Large intestine (tissue), 3 donors: ENCODE measurements around the gene CRIP2. TPM values are rescaled to one million over a fixed set of nuclear protein-coding genes. Genes with fewer than 3 reads are reported as not detected.
A peak's percentile ranks its signal among the peaks of the same experiment; 100 is the strongest.

Experiments used
- DNase-seq, 2 donors: peaks; one replicate each; pipeline versions ENCODE4 v3.0.0 to v3.0.0-alpha.2; 2013
- H3K27ac ChIP-seq: one replicate; pipeline ENCODE4 v1.5.1; 2013; ENCODE audit warnings: low read length
- H3K27me3 ChIP-seq: 2 replicates; pipeline ENCODE4 v1.6.1; 2013; ENCODE audit warnings: low read length; ENCODE audit not compliant: control insufficient read depth, insufficient read depth
- H3K36me3 ChIP-seq: 2 replicates; pipeline ENCODE4 v1.6.1; 2013; ENCODE audit warnings: low read length; ENCODE audit not compliant: control insufficient read depth, insufficient read depth
- H3K4me1 ChIP-seq: one replicate; pipeline ENCODE4 v1.6.1; 2013; ENCODE audit warnings: low read length; ENCODE audit not compliant: control insufficient read depth, insufficient read depth
- H3K4me3 ChIP-seq: one replicate; pipeline ENCODE4 v1.5.1; 2013; ENCODE audit warnings: low read length
- H3K9me3 ChIP-seq: one replicate; pipeline ENCODE4 v1.6.1; 2013; ENCODE audit warnings: mild to moderate bottlenecking, low read depth, low read length, moderate library complexity; ENCODE audit not compliant: control insufficient read depth
- WGBS: methylation state at CpG from one replicate; pipeline ENCODE4 v1.1.5; 2013; ENCODE audit warnings: low lambda C conversion rate; ENCODE audit not compliant: insufficient coverage; 5-methylcytosine and 5-hydroxymethylcytosine counted together
- polyA plus RNA-seq: library from polyadenylated mRNA; unstranded; fragments of 120-200 nt; gene quantifications from one replicate; pipeline ENCODE4 v1.2.1, GENCODE V29; 2013

The CRIP2 gene
- polyA plus RNA-seq, 1 donor: 67.1 TPM

DNA sequence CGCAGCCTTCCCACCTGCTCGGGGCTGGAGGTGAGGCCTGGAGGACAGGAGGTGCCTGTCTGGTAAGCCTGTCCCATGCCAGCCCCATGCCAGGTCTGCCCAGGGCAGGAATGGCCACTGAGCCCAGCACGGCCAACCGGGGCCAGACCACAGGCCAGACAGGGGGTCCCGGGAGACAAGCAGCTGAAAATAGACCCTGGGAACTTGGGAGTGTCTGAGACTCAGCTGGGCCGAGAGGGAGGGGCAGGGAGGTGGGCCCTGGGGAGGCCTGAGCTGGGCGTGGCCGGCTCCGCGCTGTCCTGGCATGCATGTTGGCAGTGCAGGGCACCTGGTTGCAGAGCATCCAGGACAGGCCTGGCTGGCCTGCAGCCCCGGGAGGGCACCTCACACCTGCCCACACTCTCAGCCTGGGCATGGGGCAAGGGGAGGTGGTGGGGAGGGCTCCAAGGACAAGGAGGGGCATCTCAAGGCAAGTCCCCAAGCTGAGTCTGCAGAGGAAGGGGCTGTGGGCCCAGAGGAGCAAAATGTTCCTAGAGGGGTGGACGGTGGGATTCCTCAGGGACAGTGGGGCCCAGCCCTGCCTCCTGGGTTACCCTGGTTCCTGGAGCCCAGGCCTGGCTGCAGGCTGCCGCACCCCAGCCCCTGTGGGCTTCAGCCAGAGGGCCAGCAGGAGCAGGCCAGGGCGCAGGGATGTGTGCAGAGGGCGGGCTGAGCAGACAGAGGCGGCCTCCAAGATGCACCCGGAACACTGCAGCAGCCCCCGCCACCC, 8.9 kb downstream of the CRIP2 start:
- Histone ChIP-seq H3K4me3 (no peak overlapping the region), H3K36me3 (no peaks in the 10 kb centered on the region), H3K9me3 (peaks cover 9% of the 10 kb centered on the region), H3K27me3 (peaks cover 49% of the 10 kb centered on the region), H3K4me1 (peaks cover 78% of the 10 kb centered on the region), H3K27ac (peak overlapping the region; percentile 93)
- no peak for DNase-seq
- WGBS: no CpG with 5 or more reads among the region's 18 CpGs

DNA sequence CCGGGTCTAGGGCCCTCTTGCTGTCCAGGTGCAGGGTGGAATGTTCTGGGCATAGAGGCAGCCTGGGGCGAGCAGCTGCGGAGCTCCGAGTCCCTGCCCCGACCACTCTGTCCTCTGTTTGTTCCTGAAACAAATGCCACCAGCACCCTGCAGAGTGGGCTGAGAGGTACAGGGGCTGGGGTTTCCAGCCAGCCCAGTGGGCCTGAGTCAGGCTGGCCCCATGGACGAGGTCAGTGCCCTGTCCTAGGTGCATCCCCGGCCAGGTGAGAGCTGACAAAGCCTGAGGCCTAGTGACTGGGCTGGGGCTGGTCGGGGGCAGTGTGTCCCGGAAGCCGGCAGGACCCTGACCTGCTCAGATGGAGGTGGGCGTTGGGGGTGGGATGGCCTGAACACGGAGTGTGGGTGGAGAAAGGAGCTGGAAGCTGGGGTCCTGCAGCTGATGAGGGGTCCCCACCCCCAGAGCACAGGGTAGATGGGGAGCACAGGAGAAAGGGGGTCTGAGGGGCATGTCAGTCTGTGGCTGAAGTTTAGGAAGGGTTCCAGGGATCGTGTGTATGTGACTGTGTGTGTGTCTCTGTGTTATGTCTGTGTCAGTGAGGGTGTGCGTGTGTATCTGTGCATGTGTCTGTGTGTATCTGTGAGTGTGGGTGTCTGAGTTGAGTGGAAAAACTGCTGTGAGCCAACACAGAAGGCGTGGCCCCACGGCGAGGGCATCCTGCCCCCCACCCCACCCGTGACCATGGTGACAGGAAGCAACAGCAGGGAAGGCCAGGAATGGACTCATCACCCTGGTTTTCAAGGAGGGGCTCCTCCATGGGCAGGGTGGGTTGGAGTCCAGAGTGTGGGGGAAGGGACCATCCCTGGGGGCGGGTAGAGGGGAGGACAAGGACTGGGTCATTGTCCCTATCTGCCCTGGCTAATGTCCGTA, 9.7 kb downstream of the CRIP2 start:
- peaks cover 84% of the 10 kb centered on the region for H3K4me1 ChIP-seq
- no CpG with 5 or more reads among the region's 20 CpGs for WGBS
- H3K27me3 ChIP-seq: peaks cover 43% of the 10 kb centered on the region
- DNase-seq: peak in 1 of 2 donors; percentile 53
- H3K27ac ChIP-seq: no peak overlapping the region
- H3K9me3 ChIP-seq: peaks cover 9% of the 10 kb centered on the region
- no peaks in the 10 kb centered on the region for H3K36me3 ChIP-seq
- no peak overlapping the region for H3K4me3 ChIP-seq

DNA sequence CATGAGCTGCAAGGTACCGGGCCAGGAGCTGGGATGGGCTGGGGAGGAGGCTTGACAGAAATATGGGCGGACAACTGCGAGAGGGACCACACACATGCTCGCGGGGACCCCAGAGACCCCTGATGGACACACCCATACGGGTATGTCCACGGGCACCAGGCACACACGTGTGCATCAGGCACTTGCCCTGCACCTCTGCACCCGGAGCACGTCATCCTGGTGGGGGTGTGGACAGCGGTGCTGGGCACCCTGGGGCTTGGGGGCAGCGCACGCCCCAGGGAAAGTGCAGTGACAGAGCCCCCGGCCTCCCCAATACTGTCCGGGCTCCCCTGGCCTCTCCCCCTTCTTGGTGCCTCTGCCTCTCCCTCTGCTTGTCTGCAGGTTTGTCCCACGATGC, 10.4 kb downstream of the CRIP2 start:
- WGBS: no CpG with 5 or more reads among the region's 16 CpGs
- peaks cover 83% of the 10 kb centered on the region for H3K4me1 ChIP-seq
- H3K27ac ChIP-seq: no peak overlapping the region
- H3K36me3 ChIP-seq: no peaks in the 10 kb centered on the region
- H3K4me3 ChIP-seq: no peak overlapping the region
- H3K27me3 ChIP-seq: peaks cover 37% of the 10 kb centered on the region
- no peak for DNase-seq
- peaks cover 6% of the 10 kb centered on the region for H3K9me3 ChIP-seq

DNA sequence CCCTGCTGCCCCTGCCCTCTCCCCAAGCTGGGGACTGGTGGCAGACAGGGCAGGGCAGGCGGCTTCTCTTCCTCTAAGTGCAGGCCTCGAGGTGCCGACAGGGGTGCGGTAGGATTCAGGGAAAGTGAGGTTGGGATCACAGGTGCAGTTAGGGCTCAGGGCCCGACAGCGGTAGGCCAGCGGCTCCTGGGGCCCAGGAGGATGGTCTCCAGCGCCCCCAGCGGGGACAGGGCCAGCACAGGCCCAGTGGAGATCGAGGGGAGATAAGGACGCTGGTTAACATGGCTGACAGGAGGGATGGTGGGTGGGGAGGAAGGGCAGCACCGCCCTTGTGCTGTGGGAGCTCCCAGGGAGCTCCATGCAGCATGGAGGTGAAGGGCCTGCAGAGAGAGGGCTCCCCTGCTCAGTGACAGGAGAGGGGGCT, 11.1 kb downstream of the CRIP2 start:
- H3K27ac ChIP-seq: no peak overlapping the region
- no peaks in the 10 kb centered on the region for H3K36me3 ChIP-seq
- no CpG with 5 or more reads among the region's 12 CpGs for whole genome bisulfite sequencing
- no peak overlapping the region for H3K4me3 ChIP-seq
- H3K9me3 ChIP-seq: peaks cover 6% of the 10 kb centered on the region
- DNase-seq: peak in 1 of 2 donors; percentile 64
- peaks cover 31% of the 10 kb centered on the region for H3K27me3 ChIP-seq
- H3K4me1 ChIP-seq: peaks cover 77% of the 10 kb centered on the region

DNA sequence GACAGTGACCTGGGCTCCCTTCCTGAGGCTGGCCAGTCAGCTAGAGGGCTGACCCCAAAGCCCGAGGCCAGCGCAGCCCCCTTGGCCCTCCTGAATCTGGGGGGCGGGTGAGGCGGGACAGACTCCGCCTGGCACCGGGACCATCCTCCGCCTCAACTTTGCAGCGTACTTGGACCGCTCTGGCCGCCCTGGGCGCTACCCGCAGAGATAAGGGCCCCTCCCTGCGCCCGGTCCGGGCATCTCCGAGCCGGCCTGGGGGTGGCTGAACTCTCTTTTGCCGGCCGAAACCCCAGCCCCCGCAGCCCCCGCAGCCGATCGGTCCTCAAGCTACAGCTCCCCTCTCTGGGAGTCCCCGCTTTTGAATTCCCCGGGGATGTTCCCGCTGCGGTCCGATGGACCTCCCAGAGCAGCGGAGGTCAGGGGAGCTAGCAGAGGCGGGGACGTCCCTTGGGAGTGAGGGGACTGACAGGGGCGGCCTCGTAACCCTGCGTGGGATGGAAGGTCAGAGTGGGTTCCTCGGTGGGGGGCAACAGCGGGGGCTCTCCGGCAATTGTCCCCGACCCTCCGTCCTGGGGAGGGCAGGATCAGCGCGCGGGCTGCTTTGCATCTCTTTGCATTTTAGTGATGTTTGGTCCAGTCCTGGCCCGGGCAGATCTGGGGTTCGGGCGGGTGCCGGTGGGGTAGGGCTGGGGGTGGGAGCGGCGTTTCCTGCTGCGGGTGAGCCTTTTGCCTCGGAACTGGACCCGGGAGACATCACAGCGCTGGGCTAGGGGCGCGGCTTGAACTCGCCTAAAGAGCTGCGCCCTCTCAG, 11.7 kb downstream of the CRIP2 start, which contains the start of gene CRIP1:
Gene CRIP1 (plus strand): TSS at position 724 of the 811 bp plus-strand sequence. CDS start 374 bp downstream, outside the sequence.
- no peak for DNase-seq

DNA sequence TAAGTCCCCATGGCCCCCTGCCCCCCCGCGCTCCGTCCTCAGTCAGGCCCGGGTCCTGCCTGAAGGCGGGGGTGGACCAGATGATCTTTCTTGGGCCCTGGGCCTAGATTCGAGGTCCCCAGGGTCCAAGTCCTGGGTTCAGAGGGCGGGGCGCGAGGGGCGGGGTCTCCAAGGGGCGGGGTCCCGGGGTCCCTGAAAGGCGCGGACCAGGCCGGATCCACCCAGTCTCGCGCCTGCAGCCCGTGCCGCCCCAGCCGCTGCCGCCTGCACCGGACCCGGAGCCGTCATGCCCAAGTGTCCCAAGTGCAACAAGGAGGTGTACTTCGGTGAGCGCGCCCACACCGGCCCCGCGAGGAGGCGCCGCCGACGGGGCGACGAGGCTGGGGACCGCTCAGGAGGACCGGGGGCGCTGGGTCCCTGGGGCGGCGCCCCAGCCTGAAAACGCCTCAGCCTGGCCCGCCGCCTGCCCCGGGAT, 12.4 kb downstream of the CRIP2 start:
- no CpG with 5 or more reads among the region's 45 CpGs for WGBS
- Histone ChIP-seq H3K36me3 (no peaks in the 10 kb centered on the region), H3K4me1 (peaks cover 66% of the 10 kb centered on the region), H3K27ac (peak overlapping the region; percentile 51), H3K27me3 (peaks cover 31% of the 10 kb centered on the region), H3K4me3 (peak overlapping the region; percentile 55), H3K9me3 (peaks cover 6% of the 10 kb centered on the region)
- DNase-seq: peak in 1 of 2 donors; percentile 78

More for the DNA sequence above, 11.7 kb downstream of the CRIP2 start, which contains the start of gene CRIP1:
- peak within 1 kb of the TSS; percentile 58 for H3K27ac ChIP-seq
- peaks cover 71% of the 10 kb centered on the region for H3K4me1 ChIP-seq
- H3K36me3 ChIP-seq: no peaks in the 10 kb centered on the region
- WGBS: no CpG with 5 or more reads among the region's 56 CpGs
- peak within 1 kb of the TSS; percentile 55 for H3K4me3 ChIP-seq
- H3K27me3 ChIP-seq: peaks cover 31% of the 10 kb centered on the region
- peaks cover 6% of the 10 kb centered on the region for H3K9me3 ChIP-seq

DNA sequence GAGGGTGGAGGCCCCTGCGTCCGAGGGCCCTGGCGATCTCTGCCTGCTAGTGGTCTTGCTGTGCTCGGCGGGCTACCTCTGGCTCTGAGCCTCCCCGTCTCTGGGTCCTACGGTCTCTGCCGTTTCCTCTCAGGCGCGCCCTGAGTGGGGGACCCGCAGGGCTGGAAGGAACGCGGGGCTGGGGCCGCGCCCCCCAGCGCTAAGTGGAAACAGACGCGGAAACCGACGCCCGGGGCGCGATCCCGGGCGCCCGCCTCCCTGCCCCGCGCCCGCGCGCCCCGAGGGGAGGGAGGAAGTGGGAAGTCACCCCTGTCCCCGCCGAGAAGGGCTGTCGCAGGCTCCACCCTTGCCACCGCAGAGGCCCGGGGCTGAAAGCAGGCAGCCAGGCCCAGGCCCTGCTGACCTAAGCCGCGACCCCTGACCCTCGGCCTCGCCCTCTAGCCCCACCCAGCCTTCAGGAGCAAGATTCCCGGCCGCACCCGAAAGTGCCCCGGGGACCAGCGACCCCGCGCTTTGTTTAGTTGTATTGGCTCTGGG, 12.9 kb downstream of the CRIP2 start:
- H3K27ac ChIP-seq: peak overlapping the region; percentile 58
- H3K9me3 ChIP-seq: peaks cover 6% of the 10 kb centered on the region
- no CpG with 5 or more reads among the region's 48 CpGs for WGBS
- peaks cover 31% of the 10 kb centered on the region for H3K27me3 ChIP-seq
- peak in 1 of 2 donors; percentile 60 for DNase-seq
- no peaks in the 10 kb centered on the region for H3K36me3 ChIP-seq
- H3K4me3 ChIP-seq: peak overlapping the region; percentile 55
- peaks cover 61% of the 10 kb centered on the region for H3K4me1 ChIP-seq

DNA sequence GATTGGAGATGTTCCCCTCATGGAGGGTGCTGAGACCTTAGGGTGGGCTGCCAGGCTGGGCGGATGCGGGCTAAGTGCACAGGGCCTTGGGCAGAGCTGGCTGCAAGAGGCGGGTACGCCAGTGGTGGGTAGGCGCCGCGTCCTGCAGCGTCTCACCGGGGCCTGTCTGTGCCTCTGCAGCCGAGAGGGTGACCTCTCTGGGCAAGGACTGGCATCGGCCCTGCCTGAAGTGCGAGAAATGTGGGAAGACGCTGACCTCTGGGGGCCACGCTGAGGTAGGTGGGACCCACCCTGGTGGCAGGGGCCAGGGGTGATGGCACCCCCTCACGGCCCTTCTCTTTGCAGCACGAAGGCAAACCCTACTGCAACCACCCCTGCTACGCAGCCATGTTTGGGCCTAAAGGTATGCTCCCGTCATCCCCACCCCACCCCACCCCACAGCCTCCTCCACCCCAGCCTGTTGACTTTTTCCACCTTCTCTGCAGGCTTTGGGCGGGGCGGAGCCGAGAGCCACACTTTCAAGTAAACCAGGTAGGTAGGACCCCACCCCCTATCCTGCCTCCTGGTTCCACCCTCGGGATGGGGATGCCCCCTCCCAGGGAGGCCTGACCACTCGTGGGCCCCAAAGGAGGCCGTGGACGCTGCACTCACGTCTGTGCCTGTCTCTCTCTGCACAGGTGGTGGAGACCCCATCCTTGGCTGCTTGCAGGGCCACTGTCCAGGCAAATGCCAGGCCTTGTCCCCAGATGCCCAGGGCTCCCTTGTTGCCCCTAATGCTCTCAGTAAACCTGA, 13.6 kb downstream of the CRIP2 start:
- WGBS: no CpG with 5 or more reads among the region's 26 CpGs
- H3K9me3 ChIP-seq: peaks cover 6% of the 10 kb centered on the region
- H3K4me1 ChIP-seq: peaks cover 54% of the 10 kb centered on the region
- H3K27ac ChIP-seq: peak overlapping the region; percentile 58
- peaks cover 31% of the 10 kb centered on the region for H3K27me3 ChIP-seq
- DNase-seq: no peak
- peak overlapping the region; percentile 55 for H3K4me3 ChIP-seq
- no peaks in the 10 kb centered on the region for H3K36me3 ChIP-seq
